Neural cell (in vitro differentiated cells): ENCODE data around the gene CT45A8. TPM values are rescaled to one million over a fixed set of nuclear protein-coding genes. Genes with fewer than 3 reads are reported as not detected.
"Not testable (repeated sequence)": the region's sequence is repeated elsewhere in the genome, so short reads cannot be mapped to it uniquely, and the experiment has no call there.

Source experiments
- H2AFZ ChIP-seq: fragments of 200-600, 300-800 bp; sonication (generic), shearing (Covaris generic); 2 replicates; pipeline ENCODE4 v1.6.0; 2014; ENCODE audit warnings: low read depth, mild to moderate bottlenecking, antibody characterized with exemption, low read length, moderate library complexity
- H3F3A ChIP-seq: fragments of 200-600 bp; shearing (Covaris generic); 2 replicates; pipeline ENCODE4 v1.6.1; 2016; ENCODE audit warnings: mild to moderate bottlenecking, moderate library complexity, mixed read lengths, antibody characterized with exemption, low read length; ENCODE audit not compliant: insufficient read depth, poor library complexity, severe bottlenecking
- H3K27ac ChIP-seq: fragments of 200-600, 300-800 bp; sonication (generic), shearing (Covaris generic); 2 replicates; pipeline ENCODE4 v1.5.1; 2014; ENCODE audit warnings: mild to moderate bottlenecking, low read length, moderate library complexity
- H3K27me3 ChIP-seq: fragments of 300-800, 200-600 bp; sonication (generic), shearing (Covaris generic); 2 replicates; pipeline ENCODE4 v1.6.0; 2014; ENCODE audit warnings: mild to moderate bottlenecking, low read depth, low read length, moderate library complexity; ENCODE audit not compliant: insufficient read depth
- H3K36me3 ChIP-seq: fragments of 300-800, 200-600 bp; sonication (generic), shearing (Covaris generic); 2 replicates; pipeline ENCODE4 v1.5.1; 2014; ENCODE audit warnings: mild to moderate bottlenecking, antibody characterized with exemption, low read length, moderate library complexity; ENCODE audit not compliant: insufficient read depth
- H3K4me2 ChIP-seq: fragments of 300-800, 200-600 bp; sonication (generic), shearing (Covaris generic); 2 replicates; pipeline ENCODE4 v1.6.0; 2014; ENCODE audit warnings: mild to moderate bottlenecking, low read length
- H3K4me3 ChIP-seq: fragments of 300-800, 200-600 bp; sonication (generic), shearing (Covaris generic); 2 replicates; pipeline ENCODE4 v1.5.1; 2014; ENCODE audit warnings: mild to moderate bottlenecking, low read length, moderate library complexity
- H3K79me2 ChIP-seq: fragments of 200-600 bp; shearing (Covaris generic); replicated peaks from 2 replicates; pipeline ENCODE4 v1.6.0; 2014; ENCODE audit warnings: mild to moderate bottlenecking, low read length, moderate library complexity; ENCODE audit not compliant: insufficient read depth
- H3K9ac ChIP-seq: fragments of 300-800, 200-600 bp; sonication (generic), shearing (Covaris generic); 2 replicates; pipeline ENCODE4 v1.6.1; 2016; ENCODE audit warnings: mild to moderate bottlenecking, low read length, mixed read lengths
- H3K9me2 ChIP-seq: fragments of 200-600 bp; shearing (Covaris generic); 2 replicates; pipeline ENCODE4 v1.6.1; 2016; ENCODE audit warnings: mild to moderate bottlenecking, low read length, mixed read lengths; ENCODE audit not compliant: insufficient read depth
- H3K9me3 ChIP-seq: fragments of 200-600, 300-800 bp; sonication (generic), shearing (Covaris generic); 2 replicates; pipeline ENCODE4 v1.6.1; 2016; ENCODE audit warnings: mild to moderate bottlenecking, mixed run types, low read length, moderate library complexity, mixed read lengths
- H4K20me1 ChIP-seq: fragments of 200-600 bp; shearing (Covaris generic); 2 replicates; pipeline ENCODE4 v1.6.1; 2016; ENCODE audit warnings: mild to moderate bottlenecking, mixed run types; ENCODE audit not compliant: insufficient read depth
- EP300 ChIP-seq: fragments of 450-650 bp; conservative IDR thresholded peaks from 2 replicates; pipeline ENCODE4 v1.6.1; 2014; ENCODE audit warnings: antibody characterized with exemption, mild to moderate bottlenecking, moderate library complexity; ENCODE audit not compliant: poor library complexity, severe bottlenecking
- EZH2 ChIP-seq: fragments of 200-600, 300-800 bp; shearing (Covaris generic), sonication (generic); IDR thresholded peaks from 2 replicates; pipeline ENCODE4 v1.6.1; 2014; ENCODE audit warnings: antibody characterized with exemption, low read length, borderline replicate concordance, mild to moderate bottlenecking; ENCODE audit not compliant: insufficient read depth, poor library complexity, severe bottlenecking
- MXI1 ChIP-seq: fragments of 450-650 bp; conservative IDR thresholded peaks from 2 replicates; pipeline ENCODE4 v1.6.1; 2014; ENCODE audit warnings: antibody characterized with exemption, mild to moderate bottlenecking; ENCODE audit not compliant: poor library complexity, severe bottlenecking
- POLR2AphosphoS5 ChIP-seq: IDR thresholded peaks from 2 replicates; pipeline ENCODE4 v1.6.1; 2012
- RAD21 ChIP-seq: fragments of 450-650 bp; conservative IDR thresholded peaks from 2 replicates; pipeline ENCODE4 v1.6.1; 2014; ENCODE audit warnings: antibody characterized with exemption, mild to moderate bottlenecking, moderate library complexity
- SMC3 ChIP-seq: fragments of 450-650 bp; conservative IDR thresholded peaks from 2 replicates; pipeline ENCODE4 v1.6.1; 2014; ENCODE audit warnings: antibody characterized with exemption, mild to moderate bottlenecking, moderate library complexity; ENCODE audit not compliant: poor library complexity
- TAF1 ChIP-seq: IDR thresholded peaks from 2 replicates; pipeline ENCODE4 v1.6.1; 2012; ENCODE audit warnings: low read depth
- polyA plus RNA-seq: library from polyadenylated mRNA; depleted of rRNA; stranded (reverse); fragments of >200 nt; gene quantifications from 2 replicates; pipeline ENCODE4 v1.2.3, GENCODE V29; 2014
- TF ChIP-seq, protein P1 (sequence below): IDR thresholded peaks from 2 replicates; pipeline ENCODE4 v1.6.1; 2012; ENCODE audit warnings: borderline replicate concordance
- TF ChIP-seq, protein P2 (sequence below): fragments of 450-650 bp; IDR thresholded peaks from 2 replicates; pipeline ENCODE4 v1.5.1; 2014; ENCODE audit warnings: antibody characterized with exemption, mild to moderate bottlenecking, moderate library complexity; ENCODE audit not compliant: poor library complexity, severe bottlenecking

The CT45A8 gene
- polyA plus RNA-seq, 1 donor from 2014 or later, result not detected

DNA sequence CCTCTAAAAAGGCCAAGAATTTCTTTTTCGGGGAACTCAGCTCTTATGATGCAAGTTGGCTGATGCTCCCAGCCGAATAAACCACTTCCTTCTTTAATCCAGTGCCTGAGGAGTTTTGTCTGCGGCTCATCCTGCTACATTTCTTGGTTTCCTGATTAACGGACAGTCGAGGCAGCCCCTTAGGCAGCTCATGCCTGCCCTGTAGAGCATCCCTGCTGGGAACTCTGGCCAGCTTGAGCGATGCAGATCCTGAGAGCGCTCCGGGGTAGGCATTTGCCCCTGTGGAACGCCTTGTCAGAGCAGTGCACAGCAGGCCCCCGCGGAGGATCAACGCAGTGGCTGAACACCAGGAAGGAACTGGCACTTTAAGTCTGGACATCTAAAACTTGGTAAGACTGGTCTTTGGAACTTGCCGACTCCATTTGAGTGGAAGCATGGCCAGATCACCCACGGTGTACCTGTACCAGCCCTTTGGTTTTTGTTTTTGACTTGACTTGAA, 35.8 kb upstream of the CT45A8 start:
- Histone ChIP-seq H3K9me3 (no peaks in the 10 kb centered on the region), H2AFZ (no peak overlapping the region), H3K4me3 (no peak overlapping the region), H3K27ac (no peak overlapping the region), H3K9me2 (no peaks in the 10 kb centered on the region), H3K36me3 (no peaks in the 10 kb centered on the region), H3F3A (no peaks in the 10 kb centered on the region), H3K27me3 (no peaks in the 10 kb centered on the region), H3K79me2 (no peaks in the 10 kb centered on the region), H3K9ac (no peak overlapping the region), H4K20me1 (no peaks in the 10 kb centered on the region), H3K4me2 (no peak overlapping the region)
- TF ChIP-seq RAD21 (no peak), TAF1 (no peak), POLR2AphosphoS5 (no peak), EZH2 (no peak), MXI1 (no peak), SMC3 (no peak), EP300 (no peak)
- TF ChIP-seq, protein P1, sequence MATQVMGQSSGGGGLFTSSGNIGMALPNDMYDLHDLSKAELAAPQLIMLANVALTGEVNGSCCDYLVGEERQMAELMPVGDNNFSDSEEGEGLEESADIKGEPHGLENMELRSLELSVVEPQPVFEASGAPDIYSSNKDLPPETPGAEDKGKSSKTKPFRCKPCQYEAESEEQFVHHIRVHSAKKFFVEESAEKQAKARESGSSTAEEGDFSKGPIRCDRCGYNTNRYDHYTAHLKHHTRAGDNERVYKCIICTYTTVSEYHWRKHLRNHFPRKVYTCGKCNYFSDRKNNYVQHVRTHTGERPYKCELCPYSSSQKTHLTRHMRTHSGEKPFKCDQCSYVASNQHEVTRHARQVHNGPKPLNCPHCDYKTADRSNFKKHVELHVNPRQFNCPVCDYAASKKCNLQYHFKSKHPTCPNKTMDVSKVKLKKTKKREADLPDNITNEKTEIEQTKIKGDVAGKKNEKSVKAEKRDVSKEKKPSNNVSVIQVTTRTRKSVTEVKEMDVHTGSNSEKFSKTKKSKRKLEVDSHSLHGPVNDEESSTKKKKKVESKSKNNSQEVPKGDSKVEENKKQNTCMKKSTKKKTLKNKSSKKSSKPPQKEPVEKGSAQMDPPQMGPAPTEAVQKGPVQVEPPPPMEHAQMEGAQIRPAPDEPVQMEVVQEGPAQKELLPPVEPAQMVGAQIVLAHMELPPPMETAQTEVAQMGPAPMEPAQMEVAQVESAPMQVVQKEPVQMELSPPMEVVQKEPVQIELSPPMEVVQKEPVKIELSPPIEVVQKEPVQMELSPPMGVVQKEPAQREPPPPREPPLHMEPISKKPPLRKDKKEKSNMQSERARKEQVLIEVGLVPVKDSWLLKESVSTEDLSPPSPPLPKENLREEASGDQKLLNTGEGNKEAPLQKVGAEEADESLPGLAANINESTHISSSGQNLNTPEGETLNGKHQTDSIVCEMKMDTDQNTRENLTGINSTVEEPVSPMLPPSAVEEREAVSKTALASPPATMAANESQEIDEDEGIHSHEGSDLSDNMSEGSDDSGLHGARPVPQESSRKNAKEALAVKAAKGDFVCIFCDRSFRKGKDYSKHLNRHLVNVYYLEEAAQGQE, result no peak
- TF ChIP-seq, protein P2, sequence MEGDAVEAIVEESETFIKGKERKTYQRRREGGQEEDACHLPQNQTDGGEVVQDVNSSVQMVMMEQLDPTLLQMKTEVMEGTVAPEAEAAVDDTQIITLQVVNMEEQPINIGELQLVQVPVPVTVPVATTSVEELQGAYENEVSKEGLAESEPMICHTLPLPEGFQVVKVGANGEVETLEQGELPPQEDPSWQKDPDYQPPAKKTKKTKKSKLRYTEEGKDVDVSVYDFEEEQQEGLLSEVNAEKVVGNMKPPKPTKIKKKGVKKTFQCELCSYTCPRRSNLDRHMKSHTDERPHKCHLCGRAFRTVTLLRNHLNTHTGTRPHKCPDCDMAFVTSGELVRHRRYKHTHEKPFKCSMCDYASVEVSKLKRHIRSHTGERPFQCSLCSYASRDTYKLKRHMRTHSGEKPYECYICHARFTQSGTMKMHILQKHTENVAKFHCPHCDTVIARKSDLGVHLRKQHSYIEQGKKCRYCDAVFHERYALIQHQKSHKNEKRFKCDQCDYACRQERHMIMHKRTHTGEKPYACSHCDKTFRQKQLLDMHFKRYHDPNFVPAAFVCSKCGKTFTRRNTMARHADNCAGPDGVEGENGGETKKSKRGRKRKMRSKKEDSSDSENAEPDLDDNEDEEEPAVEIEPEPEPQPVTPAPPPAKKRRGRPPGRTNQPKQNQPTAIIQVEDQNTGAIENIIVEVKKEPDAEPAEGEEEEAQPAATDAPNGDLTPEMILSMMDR, result no peak

DNA sequence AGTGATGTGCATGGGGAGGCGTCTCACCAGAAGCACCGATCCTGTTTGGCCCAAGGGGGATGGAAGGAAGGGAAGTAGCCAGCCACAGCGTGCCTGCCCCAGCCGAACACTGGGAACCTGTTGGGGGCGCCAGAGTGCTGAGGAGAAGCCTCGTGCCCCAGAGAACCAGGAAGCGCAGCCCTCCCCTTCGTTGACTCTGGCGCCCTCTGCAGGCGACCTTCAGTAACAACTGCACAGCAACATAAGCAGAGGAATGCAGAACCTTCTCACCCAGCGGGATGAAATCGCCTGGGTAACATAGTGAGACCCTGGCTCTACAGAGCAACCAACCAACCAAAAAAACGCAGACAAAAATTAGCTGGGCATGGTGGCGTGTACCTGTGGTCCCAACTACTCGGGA, 34.6 kb upstream of the CT45A8 start:
- not testable (repeated sequence) for H3K27me3 ChIP-seq, H4K20me1 ChIP-seq, H2AFZ ChIP-seq, H3K9me2 ChIP-seq, H3K9me3 ChIP-seq, H3K36me3 ChIP-seq, H3K4me2 ChIP-seq, H3K27ac ChIP-seq, H3F3A ChIP-seq, H3K79me2 ChIP-seq, H3K9ac ChIP-seq, H3K4me3 ChIP-seq

DNA sequence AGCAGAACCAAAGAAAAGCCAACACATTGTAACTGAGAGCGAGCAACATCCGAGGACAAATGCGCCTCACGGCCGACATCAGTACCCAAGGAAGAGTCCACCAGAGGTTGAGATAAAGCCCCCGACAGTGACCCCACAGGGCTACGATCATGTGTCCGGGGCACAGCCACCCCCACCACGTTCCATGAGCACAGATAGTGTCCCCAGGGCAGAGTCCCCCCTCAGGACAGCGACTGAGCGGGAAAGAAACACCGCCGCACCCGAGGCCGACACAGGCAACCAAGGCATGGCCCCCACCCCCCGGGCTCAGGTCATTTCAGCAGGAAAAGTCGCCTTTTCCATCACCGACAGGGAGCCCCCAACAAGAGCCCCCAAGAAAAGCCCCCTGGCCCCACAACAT, 33.9 kb upstream of the CT45A8 start:
- H3K4me3 ChIP-seq, H3F3A ChIP-seq, H3K9ac ChIP-seq, H3K4me2 ChIP-seq, H3K36me3 ChIP-seq, H4K20me1 ChIP-seq, H3K27ac ChIP-seq, H3K79me2 ChIP-seq, H3K9me2 ChIP-seq, H3K9me3 ChIP-seq, H2AFZ ChIP-seq, H3K27me3 ChIP-seq: not testable (repeated sequence)

DNA sequence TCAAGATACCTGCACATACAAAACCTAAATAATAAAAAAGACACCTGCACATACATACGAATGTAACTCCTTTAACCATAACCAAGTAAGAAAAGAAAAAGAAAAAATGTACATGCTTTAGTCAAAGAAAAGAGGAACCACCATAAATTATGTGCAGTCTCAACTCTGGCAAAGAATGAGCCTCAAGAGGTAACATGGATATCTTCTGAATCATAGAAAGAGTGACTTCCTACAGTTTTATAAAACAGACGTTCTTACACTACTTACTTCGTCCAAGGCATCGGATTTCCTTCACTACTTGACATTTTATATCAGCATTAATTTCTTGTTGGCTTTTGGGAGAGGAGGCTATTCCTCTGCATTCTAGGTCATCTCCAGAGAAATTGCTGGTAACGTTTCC, 28.4 kb upstream of the CT45A8 start:
- H3K4me2 ChIP-seq, H3K9ac ChIP-seq, H2AFZ ChIP-seq, H3K9me3 ChIP-seq, H3K9me2 ChIP-seq, H3K79me2 ChIP-seq, H3K4me3 ChIP-seq, H3K27ac ChIP-seq, H4K20me1 ChIP-seq, H3K27me3 ChIP-seq, H3F3A ChIP-seq, H3K36me3 ChIP-seq: not testable (repeated sequence)

DNA sequence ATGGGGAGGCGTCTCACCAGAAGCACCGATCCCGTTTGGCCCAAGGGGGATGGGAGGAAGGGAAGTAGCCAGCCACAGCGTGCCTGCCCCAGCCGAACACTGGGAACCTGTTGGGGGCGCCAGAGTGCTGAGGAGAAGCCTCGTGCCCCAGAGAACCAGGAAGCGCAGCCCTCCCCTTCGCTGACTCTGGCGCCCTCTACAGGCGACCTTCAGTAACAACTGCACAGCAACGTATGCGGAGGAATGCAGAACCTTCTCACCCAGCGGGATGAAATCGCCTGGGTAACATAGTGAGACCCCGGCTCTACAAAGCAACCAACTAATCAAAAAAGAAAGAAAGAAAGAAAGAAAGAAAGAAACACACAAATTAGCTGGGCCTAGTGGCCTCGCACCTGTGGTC, 17.4 kb upstream of the CT45A8 start, which contains the start of gene CT45A9:
TSS of gene CT45A9 (minus strand) at position 101 of the 400 bp plus-strand sequence. CDS start 3,751 bp downstream, outside the sequence.
- H3K9me2 ChIP-seq, H3K27me3 ChIP-seq, H3K4me3 ChIP-seq, H3K79me2 ChIP-seq, H3F3A ChIP-seq, H3K9me3 ChIP-seq, H2AFZ ChIP-seq, H3K4me2 ChIP-seq, H3K9ac ChIP-seq, H3K36me3 ChIP-seq, H4K20me1 ChIP-seq, H3K27ac ChIP-seq: not testable (repeated sequence)
